DOHH2 (cell line): ENCODE measurements around the gene ARHGEF7.

ENCODE experiments used
- H3F3A ChIP-seq: fragments of 200-600 bp; sonication (generic), shearing (Covaris generic); 2 replicates; pipeline ENCODE4 v1.6.0; 2016; ENCODE audit warnings: antibody characterized with exemption, mild to moderate bottlenecking; ENCODE audit not compliant: control insufficient read depth, insufficient read depth
- H3K27ac ChIP-seq: fragments of 200-600 bp; sonication (generic); 2 replicates; pipeline ENCODE4 v1.5.1; 2014; ENCODE audit warnings: low read depth, mild to moderate bottlenecking, low read length, moderate library complexity
- H3K27me3 ChIP-seq: fragments of 200-600 bp; sonication (generic); 2 replicates; pipeline ENCODE4 v1.6.1; 2014; ENCODE audit warnings: mild to moderate bottlenecking, low read length, mixed read lengths; ENCODE audit not compliant: control insufficient read depth
- H3K36me3 ChIP-seq: fragments of 200-600 bp; sonication (generic); 2 replicates; pipeline ENCODE4 v1.6.1; 2014; ENCODE audit warnings: mild to moderate bottlenecking, low read length, moderate library complexity, mixed read lengths; ENCODE audit not compliant: control insufficient read depth
- H3K4me1 ChIP-seq: fragments of 200-600 bp; sonication (generic); 2 replicates; pipeline ENCODE4 v1.6.1; 2014; ENCODE audit warnings: mild to moderate bottlenecking, low read length, mixed read lengths; ENCODE audit not compliant: control insufficient read depth
- H3K4me2 ChIP-seq: fragments of 200-600 bp; sonication (generic); 2 replicates; pipeline ENCODE4 v1.6.0; 2014; ENCODE audit warnings: mild to moderate bottlenecking, low read length, moderate library complexity
- H3K4me3 ChIP-seq: fragments of 200-600 bp; sonication (generic); 2 replicates; pipeline ENCODE4 v1.5.1; 2014; ENCODE audit warnings: mild to moderate bottlenecking, low read length, mixed read lengths
- H3K79me2 ChIP-seq: fragments of 200-600 bp; sonication (generic); 2 replicates; pipeline ENCODE4 v1.6.1; 2014; ENCODE audit warnings: mild to moderate bottlenecking, low read length, mixed read lengths; ENCODE audit not compliant: control insufficient read depth
- H3K9me2 ChIP-seq: fragments of 200-600 bp; sonication (generic); replicated peaks from 2 replicates; pipeline ENCODE4 v1.6.1; 2014; ENCODE audit warnings: mild to moderate bottlenecking, low read length, mixed read lengths; ENCODE audit not compliant: control insufficient read depth
- H3K9me3 ChIP-seq: fragments of 200-600 bp; sonication (generic); 2 replicates; pipeline ENCODE4 v1.6.1; 2014; ENCODE audit warnings: antibody characterized with exemption, low read length, mixed read lengths; ENCODE audit not compliant: control insufficient read depth, insufficient read depth
- H4K20me1 ChIP-seq: fragments of 200-600 bp; sonication (generic); 2 replicates; pipeline ENCODE4 v1.6.0; 2014; ENCODE audit warnings: low read depth, mild to moderate bottlenecking, antibody characterized with exemption, low read length, moderate library complexity; ENCODE audit not compliant: control insufficient read depth, insufficient read depth
- EZH2phosphoT487 ChIP-seq: fragments of 200-600 bp; sonication (generic); IDR thresholded peaks from 2 replicates; pipeline ENCODE4 v1.6.1; 2017; ENCODE audit warnings: borderline replicate concordance, mild to moderate bottlenecking, antibody characterized with exemption, low read length, moderate library complexity, mixed read lengths
- TF ChIP-seq, protein P1 (sequence below): fragments of 200-600 bp; sonication (generic); IDR thresholded peaks from one replicate; pipeline ENCODE4 v1.5.1; 2014; ENCODE audit warnings: antibody characterized with exemption, mild to moderate bottlenecking, low read depth, low read length; ENCODE audit not compliant: poor library complexity, severe bottlenecking

Gene ARHGEF7

DNA sequence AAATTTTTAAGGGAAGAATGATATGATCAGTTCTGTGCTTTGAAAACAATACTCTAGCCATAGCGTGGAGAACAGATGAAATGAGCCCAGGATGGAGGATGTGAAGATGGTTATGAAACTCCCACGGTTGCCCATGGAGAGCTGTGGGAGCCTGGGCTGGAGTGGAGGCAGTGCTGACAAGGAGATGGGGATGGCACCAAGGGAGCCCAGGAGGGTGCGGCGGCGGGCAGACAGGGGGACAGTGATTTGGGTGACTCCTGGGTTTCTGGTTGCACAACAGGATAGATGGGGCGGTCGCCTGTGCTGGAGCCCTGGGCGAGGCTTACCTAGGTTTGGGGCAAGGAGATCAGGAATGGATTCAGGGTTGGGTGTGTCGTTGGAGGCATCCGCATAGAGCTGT, 15.9 kb downstream of the ARHGEF7 start:
- Histone ChIP-seq H3K27ac (no peak overlapping the region), H3K4me2 (no peak overlapping the region), H3K9me3 (no peaks in the 10 kb centered on the region), H3K4me1 (peaks cover 17% of the 10 kb centered on the region), H4K20me1 (no peaks in the 10 kb centered on the region), H3K27me3 (no peaks in the 10 kb centered on the region), H3K36me3 (no peaks in the 10 kb centered on the region), H3K79me2 (no peaks in the 10 kb centered on the region), H3F3A (no peaks in the 10 kb centered on the region), H3K4me3 (no peak overlapping the region), H3K9me2 (no peaks in the 10 kb centered on the region)
- no peak for TF ChIP-seq EZH2phosphoT487
- TF ChIP-seq, protein P1, sequence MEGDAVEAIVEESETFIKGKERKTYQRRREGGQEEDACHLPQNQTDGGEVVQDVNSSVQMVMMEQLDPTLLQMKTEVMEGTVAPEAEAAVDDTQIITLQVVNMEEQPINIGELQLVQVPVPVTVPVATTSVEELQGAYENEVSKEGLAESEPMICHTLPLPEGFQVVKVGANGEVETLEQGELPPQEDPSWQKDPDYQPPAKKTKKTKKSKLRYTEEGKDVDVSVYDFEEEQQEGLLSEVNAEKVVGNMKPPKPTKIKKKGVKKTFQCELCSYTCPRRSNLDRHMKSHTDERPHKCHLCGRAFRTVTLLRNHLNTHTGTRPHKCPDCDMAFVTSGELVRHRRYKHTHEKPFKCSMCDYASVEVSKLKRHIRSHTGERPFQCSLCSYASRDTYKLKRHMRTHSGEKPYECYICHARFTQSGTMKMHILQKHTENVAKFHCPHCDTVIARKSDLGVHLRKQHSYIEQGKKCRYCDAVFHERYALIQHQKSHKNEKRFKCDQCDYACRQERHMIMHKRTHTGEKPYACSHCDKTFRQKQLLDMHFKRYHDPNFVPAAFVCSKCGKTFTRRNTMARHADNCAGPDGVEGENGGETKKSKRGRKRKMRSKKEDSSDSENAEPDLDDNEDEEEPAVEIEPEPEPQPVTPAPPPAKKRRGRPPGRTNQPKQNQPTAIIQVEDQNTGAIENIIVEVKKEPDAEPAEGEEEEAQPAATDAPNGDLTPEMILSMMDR = no peak

DNA sequence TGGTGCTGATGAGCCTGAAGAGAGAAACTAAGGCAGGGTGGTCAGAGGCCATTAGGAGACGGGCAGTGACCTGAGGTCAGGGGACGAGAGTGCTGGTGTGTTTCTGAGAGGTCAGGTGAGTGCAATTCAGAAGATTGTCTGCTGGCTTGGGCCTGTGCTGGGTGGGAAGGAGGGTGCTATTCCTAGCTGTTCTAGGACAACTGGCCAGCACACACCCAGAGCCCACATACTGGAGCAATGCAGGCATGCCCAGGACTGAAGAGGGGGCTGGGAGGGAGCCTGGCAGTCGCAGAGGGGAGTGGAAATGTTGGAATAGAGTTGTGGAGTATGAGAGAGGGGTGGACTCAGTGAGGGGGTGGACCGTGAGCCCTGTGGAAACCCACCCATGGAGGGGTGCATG, 16.5 kb downstream of the ARHGEF7 start:
- Histone ChIP-seq H3K4me3 (no peak overlapping the region), H3K27me3 (no peaks in the 10 kb centered on the region), H4K20me1 (no peaks in the 10 kb centered on the region), H3K9me3 (no peaks in the 10 kb centered on the region), H3K9me2 (no peaks in the 10 kb centered on the region), H3K4me2 (no peak overlapping the region), H3K36me3 (no peaks in the 10 kb centered on the region), H3K79me2 (no peaks in the 10 kb centered on the region), H3K27ac (no peak overlapping the region), H3K4me1 (peaks cover 17% of the 10 kb centered on the region), H3F3A (no peaks in the 10 kb centered on the region)
- TF ChIP-seq, protein P1 = no peak
- TF ChIP-seq EZH2phosphoT487 = no peak

DNA sequence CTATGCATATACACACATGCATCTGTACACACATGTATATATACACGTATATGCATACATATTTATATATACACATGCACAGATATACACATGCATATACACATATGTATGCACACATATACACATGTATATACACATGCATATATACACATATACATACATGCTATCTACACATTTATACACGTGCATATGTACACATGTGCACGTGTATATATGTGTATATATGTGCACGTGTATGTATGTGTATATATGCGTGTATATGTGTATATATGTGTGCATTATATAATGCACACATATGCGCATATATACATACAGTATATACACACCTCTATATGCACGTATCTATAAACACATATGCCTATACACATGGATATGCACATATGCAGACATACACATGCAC, 17.8 kb downstream of the ARHGEF7 start:
- no peaks in the 10 kb centered on the region for H3F3A ChIP-seq
- H3K36me3 ChIP-seq = no peaks in the 10 kb centered on the region
- H3K9me3 ChIP-seq = no peaks in the 10 kb centered on the region
- no peak overlapping the region for H3K27ac ChIP-seq
- H3K9me2 ChIP-seq = no peaks in the 10 kb centered on the region
- H3K79me2 ChIP-seq = no peaks in the 10 kb centered on the region
- H3K4me1 ChIP-seq = peaks cover 17% of the 10 kb centered on the region
- peaks cover 4% of the 10 kb centered on the region for H3K27me3 ChIP-seq
- no peak for TF ChIP-seq EZH2phosphoT487
- TF ChIP-seq, protein P1 = no peak
- H4K20me1 ChIP-seq = no peaks in the 10 kb centered on the region
- no peak overlapping the region for H3K4me2 ChIP-seq
- H3K4me3 ChIP-seq = no peak overlapping the region

DNA sequence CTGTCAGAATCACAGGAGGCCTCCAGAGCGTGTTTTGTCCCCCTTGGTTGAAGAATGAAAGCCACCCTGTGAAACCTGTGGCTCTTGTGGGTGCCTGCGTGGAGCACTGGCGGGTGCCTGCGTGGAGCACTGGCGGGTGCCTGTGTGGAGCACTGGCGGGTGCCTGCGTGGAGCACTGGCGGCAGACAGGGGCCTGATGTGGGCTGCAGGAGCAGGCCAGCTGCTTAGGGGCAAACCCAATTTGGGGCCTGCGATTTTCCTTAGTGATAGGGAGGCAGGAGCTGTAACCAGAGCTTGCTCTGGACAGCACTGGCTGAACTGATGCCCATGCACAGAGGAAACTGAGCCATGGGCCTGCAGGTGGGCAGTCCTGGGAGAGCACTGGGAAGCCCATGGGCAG, 24.3 kb downstream of the ARHGEF7 start:
- Histone ChIP-seq H3K9me3 (no peaks in the 10 kb centered on the region), H3K9me2 (no peaks in the 10 kb centered on the region), H3K4me3 (no peak overlapping the region), H3K27ac (no peak overlapping the region), H3K4me2 (no peak overlapping the region), H3K79me2 (no peaks in the 10 kb centered on the region), H4K20me1 (no peaks in the 10 kb centered on the region), H3K36me3 (no peaks in the 10 kb centered on the region), H3K27me3 (peaks cover 36% of the 10 kb centered on the region), H3K4me1 (no peaks in the 10 kb centered on the region), H3F3A (no peaks in the 10 kb centered on the region)
- no peak for TF ChIP-seq EZH2phosphoT487
- TF ChIP-seq, protein P1 = no peak
